WTC11 (cell line): ENCODE data around the gene MGRN1. TPM values are rescaled to one million over a fixed set of nuclear protein-coding genes. Genes with fewer than 3 reads are reported as not detected.
A peak's percentile ranks its signal among the peaks of the same experiment; 100 is the strongest.

Source experiments
- ATAC-seq: fragments of 200-7000 bp; cut with Tn5 transposase; 2 replicates; pipeline ENCODE4 v1.10.0; 2021; ENCODE audit warnings: mild to moderate bottlenecking, moderate library complexity
- CTCF ChIA-PET: fragments of 300-600 bp; sonication (Branson Sonifier 250); formaldehyde crosslinking; loops from one replicate; lab custom pipeline; 2021; ENCODE audit warnings: antibody characterized with exemption; lab: Charles Lee
- POLR2A ChIA-PET: fragments of 350-600 bp; sonication (Branson Sonifier 250); formaldehyde crosslinking; loops from one replicate; lab custom pipeline; 2021; ENCODE audit warnings: antibody characterized with exemption; lab: Charles Lee
- DNase-seq: peaks from one replicate; pipeline ENCODE4 v3.0.0; 2021; ENCODE audit warnings: low spot score
- H3K27ac Mint-ChIP-seq: 2 replicates; pipeline ENCODE4 v1.8.0; 2021; ENCODE audit warnings: mixed read lengths
- H3K27me3 Mint-ChIP-seq: 2 replicates; pipeline ENCODE4 v1.8.0; 2021; ENCODE audit warnings: low read depth, mild to moderate bottlenecking, moderate library complexity, mixed read lengths
- H3K36me3 Mint-ChIP-seq: 2 replicates; pipeline ENCODE4 v1.8.0; 2021; ENCODE audit warnings: mixed read lengths
- H3K4me1 Mint-ChIP-seq: 2 replicates; pipeline ENCODE4 v1.8.0; 2022; ENCODE audit warnings: mixed read lengths
- H3K4me3 Mint-ChIP-seq: 2 replicates; pipeline ENCODE4 v1.8.0; 2021; ENCODE audit warnings: mild to moderate bottlenecking, moderate library complexity, mixed read lengths
- H3K9me3 Mint-ChIP-seq: 2 replicates; pipeline ENCODE4 v1.8.0; 2021; ENCODE audit warnings: mixed read lengths
- AFF4 ChIP-seq: sonication (generic); formaldehyde crosslinking; IDR thresholded peaks from 2 replicates; pipeline ENCODE4 v1.8.1; 2023; ENCODE audit warnings: mild to moderate bottlenecking, missing genetic modification reagents, borderline replicate concordance
- CDX4 ChIP-seq: fragments of 250-450 bp; sonication (Bioruptor Pico); IDR thresholded peaks from 2 replicates; pipeline ENCODE4 v1.9.0; 2021; ENCODE audit warnings: moderate library complexity, mild to moderate bottlenecking, inconsistent platforms, borderline replicate concordance
- CREM ChIP-seq: sonication (generic); formaldehyde crosslinking; IDR thresholded peaks from 2 replicates; pipeline ENCODE4 v1.8.1; 2022; ENCODE audit warnings: mild to moderate bottlenecking, missing genetic modification reagents, moderate library complexity
- CTCF ChIP-seq: fragments of 200-600 bp; IDR thresholded peaks from 2 replicates; pipeline ENCODE4 v1.8.0; 2022; ENCODE audit warnings: antibody characterized with exemption
- E2F5 ChIP-seq: sonication (generic); formaldehyde crosslinking; IDR thresholded peaks from 2 replicates; pipeline ENCODE4 v1.8.1; 2022; ENCODE audit warnings: mild to moderate bottlenecking, moderate library complexity, missing genetic modification reagents
- FOXJ3 ChIP-seq: sonication (generic); formaldehyde crosslinking; IDR thresholded peaks from 2 replicates; pipeline ENCODE4 v1.9.0; 2021; ENCODE audit warnings: missing genetic modification reagents, mild to moderate bottlenecking, borderline replicate concordance
- FOXK1 ChIP-seq: sonication (generic); formaldehyde crosslinking; IDR thresholded peaks from 2 replicates; pipeline ENCODE4 v1.8.0; 2022; ENCODE audit warnings: mild to moderate bottlenecking, moderate library complexity, missing genetic modification reagents
- GABPB1 ChIP-seq: sonication (generic); formaldehyde crosslinking; IDR thresholded peaks from 2 replicates; pipeline ENCODE4 v1.8.1; 2023; ENCODE audit warnings: mild to moderate bottlenecking, missing genetic modification reagents
- GTF2I ChIP-seq: fragments of 250-450 bp; sonication (Bioruptor Pico); conservative IDR thresholded peaks from 2 replicates; pipeline ENCODE4 v1.4.0; 2021; ENCODE audit warnings: mild to moderate bottlenecking
- MXD4 ChIP-seq: fragments of 250-450 bp; sonication (Bioruptor Pico); IDR thresholded peaks from 2 replicates; pipeline ENCODE4 v1.8.0; 2021; ENCODE audit warnings: mild to moderate bottlenecking, moderate library complexity, borderline replicate concordance
- PRRX2 ChIP-seq: fragments of 250-450 bp; sonication (Bioruptor Pico); IDR thresholded peaks from 2 replicates; pipeline ENCODE4 v1.8.0; 2021; ENCODE audit warnings: mild to moderate bottlenecking
- SMAD4 ChIP-seq: sonication (generic); formaldehyde crosslinking; IDR thresholded peaks from 2 replicates; pipeline ENCODE4 v1.8.0; 2022; ENCODE audit warnings: mild to moderate bottlenecking, missing genetic modification reagents
- TCF7 ChIP-seq: sonication (generic); formaldehyde crosslinking; IDR thresholded peaks from 2 replicates; pipeline ENCODE4 v1.8.0; 2022; ENCODE audit warnings: mild to moderate bottlenecking, low read depth, missing genetic modification reagents, moderate library complexity
- ZBTB21 ChIP-seq: sonication (generic); formaldehyde crosslinking; IDR thresholded peaks from 2 replicates; pipeline ENCODE4 v1.8.1; 2023; ENCODE audit warnings: mild to moderate bottlenecking, missing genetic modification reagents, borderline replicate concordance
- ZBTB43 ChIP-seq: sonication (generic); formaldehyde crosslinking; IDR thresholded peaks from 2 replicates; pipeline ENCODE4 v1.8.1; 2023; ENCODE audit warnings: mild to moderate bottlenecking, missing genetic modification reagents
- ZNF138 ChIP-seq: sonication (generic); formaldehyde crosslinking; conservative IDR thresholded peaks from 2 replicates; pipeline ENCODE4 v1.8.1; 2022; ENCODE audit warnings: mild to moderate bottlenecking, moderate library complexity, missing genetic modification reagents
- ZNF232 ChIP-seq: sonication (generic); formaldehyde crosslinking; IDR thresholded peaks from 2 replicates; pipeline ENCODE4 v1.8.0; 2022; ENCODE audit warnings: mild to moderate bottlenecking, missing genetic modification reagents
- ZNF263 ChIP-seq: sonication (generic); formaldehyde crosslinking; IDR thresholded peaks from 2 replicates; pipeline ENCODE4 v1.8.1; 2022; ENCODE audit warnings: low read depth, mild to moderate bottlenecking, moderate library complexity, missing genetic modification reagents
- ZNF423 ChIP-seq: fragments of 250-450 bp; sonication (Bioruptor Pico); IDR thresholded peaks from 2 replicates; pipeline ENCODE4 v2.1.2; 2022; ENCODE audit warnings: mild to moderate bottlenecking, moderate library complexity
- ZNF532 ChIP-seq: fragments of 250-450 bp; sonication (Bioruptor Pico); IDR thresholded peaks from 2 replicates; pipeline ENCODE4 v1.9.0; 2021; ENCODE audit warnings: mild to moderate bottlenecking, borderline replicate concordance
- total RNA-seq: library from RNA; stranded (reverse); gene quantifications from 3 replicates; pipeline ENCODE4 v1.2.3, GENCODE V29; 2021

The MGRN1 gene
- total RNA-seq, 1 experiment from 2014 or later, result 88.8 TPM

GRCh38 chr16:4617880-4618279, 6.7 kb upstream of the MGRN1 start (continued):
- TF ChIP-seq ZNF532 (no peak), GTF2I (no peak), ZNF232 (no peak), TCF7 (CRISPR knock-in tag) (no peak)

- peak overlapping the region; percentile 91 for H3K27ac Mint-ChIP-seq
- no peaks in the 10 kb centered on the region for H3K36me3 Mint-ChIP-seq
- TF ChIP-seq CREM (CRISPR knock-in tag) (no peak), ZBTB43 (CRISPR knock-in tag) (no peak)
- TF ChIP-seq, all 79 proteins: peak for 0
- ATAC-seq (no peak), DNase-seq (no peak)
- Mint-ChIP-seq H3K27me3 (no peaks in the 10 kb centered on the region), H3K4me1 (peaks cover 22% of the 10 kb centered on the region), H3K4me3 (no peak overlapping the region), H3K9me3 (no peaks in the 10 kb centered on the region)
- ChIA-PET POLR2A (interaction anchor here (0.5 kb wide), 1 partner anchor 19 kb away, joined by 3 read pairs; no protein-coding TSS in a partner anchor), CTCF (interaction anchor here (0.8 to 3.6 kb wide), 5 partner anchors 32 to 339 kb away, joined by 3 to 23 read pairs (median 4); partner anchors contain the start of gene SEC14L5)
Measured at GRCh38 chr16:4618645-4619418, 5.8 kb upstream of the MGRN1 start.

GRCh38 chr16:4623593-4623992, 1.0 kb upstream of the MGRN1 start:
- Mint-ChIP-seq H3K27me3 (no peaks in the 10 kb centered on the region), H3K9me3 (0 out of 2 replicates have a peak, but pooled peaks cover 6% of the 10 kb centered on the region), H3K27ac (no peak overlapping the region), H3K4me1 (peaks cover 21% of the 10 kb centered on the region), H3K4me3 (peak overlapping the region; percentile 24), H3K36me3 (peaks cover 16% of the 10 kb centered on the region)
- ChIA-PET CTCF (interaction anchor here (1.0 to 3.9 kb wide), 38 partner anchors 9 to 475 kb away, joined by 3 to 46 read pairs (median 6); partner anchors contain the start of genes ANKS3, CDIP1, DNAAF8 and HMOX2), POLR2A (no interaction called here)
- DNase-seq (no peak), ATAC-seq (no peak)
- TF ChIP-seq E2F5, result no peak
- no peak for TF ChIP-seq ZBTB21 (CRISPR knock-in tag)
- TF ChIP-seq ZNF138, result no peak
- no peak for TF ChIP-seq FOXJ3
- TF ChIP-seq SMAD4 (CRISPR knock-in tag), result no peak
- no peak for TF ChIP-seq GABPB1 (CRISPR knock-in tag)
- TF ChIP-seq CTCF, result no peak
- no peak for TF ChIP-seq FOXK1 (CRISPR knock-in tag)
- TF ChIP-seq AFF4 (CRISPR knock-in tag), result no peak
- TF ChIP-seq ZNF423 (CRISPR knock-in tag), result no peak
- TF ChIP-seq PRRX2 (CRISPR knock-in tag), result no peak
- no peak for TF ChIP-seq MXD4 (CRISPR knock-in tag)
- no peak for TF ChIP-seq CDX4 (CRISPR knock-in tag)
- TF ChIP-seq ZNF263, result no peak
